Endothelial cell of umbilical vein (primary cell): ENCODE results near the gene SH3RF3. TPM values are rescaled to one million over a fixed set of nuclear protein-coding genes. Genes with fewer than 3 reads are reported as not detected.

ENCODE experiments used
- BruUV-seq: library from RNA; stranded (reverse); fragments of 400-500 nt; replicated peaks from 2 replicates; lab custom pipeline; 2021; lab: Mats Ljungman, UMichigan
- CTCF ChIA-PET: fragments of 300-600, 350-600 bp; sonication (Branson Sonifier 250); formaldehyde crosslinking; loops from one replicate; lab custom pipeline; 2021; ENCODE audit warnings: antibody characterized with exemption, inconsistent platforms; lab: Charles Lee
- POLR2A ChIA-PET: fragments of 300-600, 350-600 bp; sonication (Branson Sonifier 250); formaldehyde crosslinking; loops from one replicate; lab custom pipeline; 2021; ENCODE audit warnings: antibody characterized with exemption, inconsistent platforms; lab: Charles Lee
- DNase-seq: peaks from one replicate; pipeline ENCODE4 v3.0.0-alpha.2; 2011; ENCODE audit warnings: low read depth, low spot score
- FAIRE-seq: peaks from 2 replicates; lab custom pipeline; 2011; peaks lifted over from hg19 to GRCh38; lab: Jason Lieb, UNC
- H2AFZ ChIP-seq: 2 replicates; pipeline ENCODE4 v1.6.0; 2012; ENCODE audit warnings: low read depth, low read length, control low read depth, inconsistent platforms
- H3K27ac ChIP-seq: 2 replicates; pipeline ENCODE4 v1.5.1; 2011; ENCODE audit warnings: low read depth, mild to moderate bottlenecking, control low read depth, low read length, moderate library complexity; ENCODE audit not compliant: insufficient read depth
- H3K27me3 ChIP-seq, 2 experiments: 2 replicates each; pipeline versions ENCODE4 v1.6.0 to v1.6.1; 2011; ENCODE audit warnings: low read length in 2 of 2, mixed read lengths in 1 of 2; ENCODE audit not compliant: control insufficient read depth in 2 of 2, insufficient read depth in 2 of 2
- H3K36me3 ChIP-seq, 2 experiments: 2 replicates in 1 of 2; 3 replicates in 1 of 2; pipeline ENCODE4 v1.5.1; 2011; ENCODE audit warnings: low read length in 2 of 2, mild to moderate bottlenecking in 1 of 2, moderate library complexity in 1 of 2; ENCODE audit not compliant: control insufficient read depth in 2 of 2, insufficient read depth in 2 of 2; ENCODE audit errors: extremely low read depth in 1 of 2
- H3K4me1 ChIP-seq: 3 replicates; pipeline ENCODE4 v1.5.1; 2011; ENCODE audit warnings: mild to moderate bottlenecking, low read length; ENCODE audit not compliant: control insufficient read depth, insufficient read depth; ENCODE audit errors: extremely low read depth
- H3K4me2 ChIP-seq: 2 replicates; pipeline ENCODE4 v1.6.1; 2011; ENCODE audit warnings: low read length, control low read depth, mixed read lengths; ENCODE audit not compliant: insufficient read depth
- H3K4me3 ChIP-seq, 3 experiments: fragments of 200-600 bp in 1 of 3; sonication (generic), shearing (Covaris generic) in 1 of 3; replicated peaks in 1 of 3; 2 replicates each; pipeline ENCODE4 v1.5.1; 2011 to 2016; ENCODE audit warnings: control low read depth in 3 of 3, low read length in 3 of 3, mild to moderate bottlenecking in 2 of 3, inconsistent platforms in 1 of 3, low read depth in 1 of 3, moderate library complexity in 1 of 3; ENCODE audit not compliant: insufficient read depth in 1 of 3
- H3K79me2 ChIP-seq: 2 replicates; pipeline ENCODE4 v1.6.0; 2012; ENCODE audit warnings: low read length, inconsistent platforms; ENCODE audit not compliant: control insufficient read depth, insufficient read depth
- H3K9ac ChIP-seq: replicated peaks from 2 replicates; pipeline ENCODE3; 2011; ENCODE audit warnings: low read length, control low read depth; ENCODE audit not compliant: insufficient read depth; ENCODE audit errors: extremely low read depth
- H3K9me1 ChIP-seq: replicated peaks from 3 replicates; pipeline ENCODE4 v1.6.0; 2011; ENCODE audit warnings: mild to moderate bottlenecking, low read length; ENCODE audit not compliant: control insufficient read depth, insufficient read depth; ENCODE audit errors: extremely low read depth
- H3K9me3 ChIP-seq: replicated peaks from 2 replicates; pipeline ENCODE4 v1.5.1; 2012; ENCODE audit warnings: low read length, inconsistent platforms; ENCODE audit not compliant: control insufficient read depth, insufficient read depth
- H4K20me1 ChIP-seq: replicated peaks from 2 replicates; pipeline ENCODE3; 2011; ENCODE audit warnings: mild to moderate bottlenecking, low read length; ENCODE audit not compliant: control insufficient read depth, insufficient read depth; ENCODE audit errors: extremely low read depth
- EZH2 ChIP-seq: IDR thresholded peaks from 2 replicates; pipeline ENCODE4 v1.6.1; 2012; ENCODE audit warnings: borderline replicate concordance, low read depth, mild to moderate bottlenecking, moderate library complexity, low read length, inconsistent platforms; ENCODE audit not compliant: severe bottlenecking
- GATA2 ChIP-seq: IDR thresholded peaks from 2 replicates; pipeline ENCODE4 v1.7.0; 2011; ENCODE audit warnings: low read depth, mild to moderate bottlenecking, moderate library complexity, mixed read lengths, low read length; ENCODE audit not compliant: insufficient read length, insufficient read depth
- JUN ChIP-seq: IDR thresholded peaks from 2 replicates; pipeline ENCODE4 v1.6.1; 2011; ENCODE audit warnings: borderline replicate concordance, low read depth; ENCODE audit not compliant: insufficient read length, insufficient read depth
- POLR2AphosphoS5 ChIP-seq: IDR thresholded peaks from 2 replicates; pipeline ENCODE4 v1.6.1; 2012; ENCODE audit warnings: low read depth, mild to moderate bottlenecking, control low read depth, low read length, moderate library complexity; ENCODE audit not compliant: insufficient read depth
- dilution Hi-C: fragments of 300-500 bp; cut with MboI; formaldehyde crosslinking; loops from one replicate; pipeline ENCODE4 v1.15.0; 2019; ENCODE audit warnings: low sequenced_read_pairs; ENCODE audit not compliant: extremely low pct_ligation_motif_present
- intact Hi-C: fragments of 100-400 bp; cut with micrococcal nuclease; formaldehyde crosslinking; loops from one replicate; pipeline ENCODE4 v1.10.0; 2022
- polyA plus RNA-seq, 4 experiments: library from polyadenylated mRNA; depleted of rRNA in 3 of 4; stranded (reverse) in 3 of 4; unstranded in 1 of 4; fragments of >200 nt; gene quantifications; 2 replicates each; pipeline versions ENCODE4 v1.2.1 to v1.2.3, GENCODE V29; 2011 to 2012; ENCODE audit warnings: missing spikeins in 1 of 4
- total RNA-seq: library from RNA; stranded (reverse); gene quantifications from 2 replicates; pipeline ENCODE4 v1.2.3, GENCODE V29; 2021
- TF ChIP-seq, protein P1 (sequence below): IDR thresholded peaks from 2 replicates; pipeline ENCODE4 v1.6.1; 2011; ENCODE audit not compliant: insufficient read depth, insufficient read length

SH3RF3 gene
- total and polyA plus RNA-seq, 2 donors (not counting 3 experiments of a cell fraction or from before 2014, with no cell fraction given): 3.8 to 14.7 TPM

GRCh38 chr2:109183871-109184270, 54.9 kb downstream of the SH3RF3 start:
- no peak overlapping the region for H3K4me2 ChIP-seq
- no peaks in the 10 kb centered on the region for H3K9me1 ChIP-seq
- no peak overlapping the region for H3K27ac ChIP-seq
- H3K9ac ChIP-seq: no peak overlapping the region
- FAIRE-seq: no peak
- dilution Hi-C loops (no loop called here), intact Hi-C loops (no loop called here)
- ChIA-PET POLR2A (no interaction called here), CTCF (interaction anchor here (1.7 kb wide), 1 partner anchor 13 kb away, joined by 11 read pairs; no protein-coding TSS in a partner anchor)
- H2AFZ ChIP-seq: no peak overlapping the region
- H4K20me1 ChIP-seq: no peaks in the 10 kb centered on the region
- peaks cover 19% of the 10 kb centered on the region for H3K79me2 ChIP-seq
- H3K4me1 ChIP-seq: peaks cover 11% of the 10 kb centered on the region
- no peaks in the 10 kb centered on the region for H3K27me3 ChIP-seq
- no peaks in the 10 kb centered on the region for H3K36me3 ChIP-seq
- no peak for DNase-seq
- no peaks in the 10 kb centered on the region for H3K9me3 ChIP-seq
- no peak overlapping the region for H3K4me3 ChIP-seq
- no peak for TF ChIP-seq EZH2
- TF ChIP-seq, protein P1, sequence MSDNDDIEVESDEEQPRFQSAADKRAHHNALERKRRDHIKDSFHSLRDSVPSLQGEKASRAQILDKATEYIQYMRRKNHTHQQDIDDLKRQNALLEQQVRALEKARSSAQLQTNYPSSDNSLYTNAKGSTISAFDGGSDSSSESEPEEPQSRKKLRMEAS: peak; percentile 17
- no TSS peak for BruUV-seq

DNA sequence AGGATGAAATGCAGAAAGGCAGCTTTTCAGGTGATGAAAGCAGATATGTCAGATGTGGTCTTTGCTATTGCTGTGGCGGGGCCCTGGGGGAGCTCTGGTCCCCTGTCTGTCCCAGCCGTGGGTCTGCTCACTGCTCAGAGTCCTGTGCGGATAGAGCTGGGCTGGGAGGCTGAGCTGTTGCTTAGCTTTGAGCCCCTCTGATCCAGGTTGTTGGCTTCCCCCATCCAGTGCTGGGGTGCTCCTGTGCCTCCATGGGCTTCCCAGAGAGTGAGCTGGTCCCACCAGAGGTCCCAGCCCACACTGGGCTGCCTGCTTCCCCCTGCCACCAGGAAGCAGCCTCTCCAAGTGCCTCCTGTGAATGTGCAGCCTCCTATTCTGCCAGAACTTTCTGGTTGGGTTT, 55.4 kb downstream of the SH3RF3 start:
- H2AFZ ChIP-seq: no peak overlapping the region
- H3K27ac ChIP-seq: no peak overlapping the region
- BruUV-seq: no TSS peak
- no peaks in the 10 kb centered on the region for H3K27me3 ChIP-seq
- DNase-seq (no peak), FAIRE-seq (no peak)
- H3K4me1 ChIP-seq: peaks cover 11% of the 10 kb centered on the region
- ChIA-PET CTCF (interaction anchor here (1.7 kb wide), 2 partner anchors 13 to 148 kb away, joined by 4 to 11 read pairs; no protein-coding TSS in a partner anchor), POLR2A (no interaction called here)
- H4K20me1 ChIP-seq: no peaks in the 10 kb centered on the region
- intact Hi-C loops: no loop called here
- H3K9ac ChIP-seq: no peak overlapping the region
- no peak overlapping the region for H3K4me3 ChIP-seq
- TF ChIP-seq GATA2: no peak
- TF ChIP-seq JUN: no peak
- no peak for TF ChIP-seq POLR2AphosphoS5
- H3K9me3 ChIP-seq: no peaks in the 10 kb centered on the region
- no peaks in the 10 kb centered on the region for H3K36me3 ChIP-seq
- H3K4me2 ChIP-seq: no peak overlapping the region
- dilution Hi-C loops: no loop called here
- no peaks in the 10 kb centered on the region for H3K9me1 ChIP-seq
- peaks cover 14% of the 10 kb centered on the region for H3K79me2 ChIP-seq
